Measurements from ENCODE around the gene EZH2. TPM values are rescaled to one million over a fixed set of nuclear protein-coding genes. Genes with fewer than 3 reads are reported as not detected.

Gene EZH2
- total RNA-seq, 4 donors from 2014 or later: 9.5 to 16.3 (median 11.3) TPM

DNA sequence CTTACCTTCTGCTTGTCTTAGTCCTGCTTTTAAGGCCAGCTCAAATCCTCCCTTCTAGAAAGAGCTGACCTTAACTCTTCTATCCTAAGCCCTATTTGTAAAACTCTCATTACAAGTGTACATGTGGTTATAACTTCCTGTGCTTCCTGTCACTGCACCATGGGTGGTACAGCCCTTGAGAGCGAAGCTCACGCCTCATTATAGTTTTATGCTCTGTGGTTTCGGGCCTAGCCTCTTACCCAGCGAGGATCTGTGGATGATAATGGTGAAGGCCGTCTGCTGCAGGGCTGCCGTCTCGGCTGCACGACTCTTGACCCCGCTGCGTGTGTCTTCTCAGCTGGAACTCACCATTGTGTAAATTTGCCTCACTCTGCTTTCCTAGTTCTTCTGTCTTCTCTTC lies 110.8 kb downstream of the EZH2 start:
- no peak for DNase-seq (ENCODE audit: low spot score in 2 of 2)
- intact Hi-C loops (cut with DNase I; ENCODE audit: low total_unique reads): no loop called here
- 75 to 82% methylated on average over 10 of the region's 10 CpGs for WGBS, 2 donors
- H3K4me3 ChIP-seq (ENCODE audit: low read depth, poor library complexity, severe bottlenecking): no peak overlapping the region
- TF ChIP-seq, protein P1, sequence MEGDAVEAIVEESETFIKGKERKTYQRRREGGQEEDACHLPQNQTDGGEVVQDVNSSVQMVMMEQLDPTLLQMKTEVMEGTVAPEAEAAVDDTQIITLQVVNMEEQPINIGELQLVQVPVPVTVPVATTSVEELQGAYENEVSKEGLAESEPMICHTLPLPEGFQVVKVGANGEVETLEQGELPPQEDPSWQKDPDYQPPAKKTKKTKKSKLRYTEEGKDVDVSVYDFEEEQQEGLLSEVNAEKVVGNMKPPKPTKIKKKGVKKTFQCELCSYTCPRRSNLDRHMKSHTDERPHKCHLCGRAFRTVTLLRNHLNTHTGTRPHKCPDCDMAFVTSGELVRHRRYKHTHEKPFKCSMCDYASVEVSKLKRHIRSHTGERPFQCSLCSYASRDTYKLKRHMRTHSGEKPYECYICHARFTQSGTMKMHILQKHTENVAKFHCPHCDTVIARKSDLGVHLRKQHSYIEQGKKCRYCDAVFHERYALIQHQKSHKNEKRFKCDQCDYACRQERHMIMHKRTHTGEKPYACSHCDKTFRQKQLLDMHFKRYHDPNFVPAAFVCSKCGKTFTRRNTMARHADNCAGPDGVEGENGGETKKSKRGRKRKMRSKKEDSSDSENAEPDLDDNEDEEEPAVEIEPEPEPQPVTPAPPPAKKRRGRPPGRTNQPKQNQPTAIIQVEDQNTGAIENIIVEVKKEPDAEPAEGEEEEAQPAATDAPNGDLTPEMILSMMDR (IDR thresholded peaks at IDR 0.05): no peak
- TF ChIP-seq POLR2A (IDR thresholded peaks at IDR 0.05): no peak

DNA sequence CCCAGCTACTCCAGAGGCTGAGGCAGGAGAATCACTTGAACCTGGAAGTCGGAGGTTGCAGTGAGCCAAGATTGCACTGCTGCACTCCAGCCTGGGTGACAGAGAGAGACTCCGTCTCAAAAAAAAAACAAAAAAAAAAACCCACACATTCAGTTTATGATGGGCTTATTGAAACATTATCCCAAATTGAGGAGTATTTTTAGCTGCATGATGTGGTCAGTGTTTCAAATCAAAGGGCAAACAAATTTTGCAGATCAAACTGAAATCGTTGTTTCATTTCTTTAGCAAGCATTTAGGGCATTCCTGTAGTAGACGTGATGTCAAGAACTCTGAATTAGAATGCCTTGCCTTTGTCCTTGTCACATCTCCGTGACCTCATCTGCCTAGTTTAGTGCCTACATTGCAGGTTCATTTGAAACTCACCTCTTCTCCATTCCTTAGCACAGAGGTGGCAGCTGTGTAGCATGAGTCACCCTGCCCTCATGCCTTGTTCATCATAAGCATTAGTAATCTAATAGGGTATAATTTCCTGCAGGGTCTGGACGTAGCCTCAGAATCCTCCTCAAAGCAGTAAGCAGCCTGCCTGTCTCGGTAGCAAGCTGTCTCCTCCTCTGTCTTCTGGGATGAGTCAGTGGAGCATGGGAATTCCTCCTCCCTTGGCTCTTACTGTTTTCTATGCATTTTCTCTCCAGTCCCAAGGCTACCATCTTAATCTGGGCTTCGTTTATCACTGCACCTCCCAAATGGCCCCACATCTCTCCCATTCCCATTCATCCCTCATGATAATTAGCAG lies 111.6 kb downstream of the EZH2 start:
- H3K4me3 ChIP-seq (ENCODE audit: low read depth, poor library complexity, severe bottlenecking): no peak overlapping the region
- no peak for TF ChIP-seq POLR2A (IDR thresholded peaks at IDR 0.05)
- TF ChIP-seq, protein P1 (IDR thresholded peaks at IDR 0.05): no peak
- DNase-seq (ENCODE audit: low spot score in 2 of 2): no peak
- 86 to 90% methylated on average over 8 of the region's 8 CpGs for WGBS, 2 donors
- intact Hi-C loops (cut with DNase I; ENCODE audit: low total_unique reads): no loop called here

DNA sequence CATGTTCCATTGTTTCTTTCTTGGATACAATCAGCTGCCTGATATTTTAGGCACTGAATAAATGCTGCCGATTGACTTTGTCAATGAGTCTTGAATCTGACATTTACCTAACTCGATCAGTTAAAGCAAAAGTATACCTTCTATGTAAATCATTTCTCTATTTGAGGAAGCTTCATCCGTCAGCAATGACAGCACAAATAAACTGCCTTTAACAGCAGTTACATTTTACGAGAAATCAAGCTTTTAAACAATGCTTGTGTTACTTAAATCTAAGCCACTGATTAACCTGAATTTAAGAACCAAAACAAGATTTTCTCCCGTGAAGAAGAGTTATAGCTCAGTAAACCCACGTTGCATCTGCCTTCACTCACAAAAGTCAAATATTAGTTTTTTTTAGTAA lies 114.1 kb downstream of the EZH2 start:
- 91% methylated on average over 6 of the region's 6 CpGs for WGBS, 2 donors
- intact Hi-C loops (cut with DNase I; ENCODE audit: low total_unique reads): no loop called here
- H3K4me3 ChIP-seq (ENCODE audit: low read depth, poor library complexity, severe bottlenecking): no peak overlapping the region
- DNase-seq (ENCODE audit: low spot score in 2 of 2): no peak
- no peak for TF ChIP-seq POLR2A (IDR thresholded peaks at IDR 0.05)
- TF ChIP-seq, protein P1 (IDR thresholded peaks at IDR 0.05): no peak

DNA sequence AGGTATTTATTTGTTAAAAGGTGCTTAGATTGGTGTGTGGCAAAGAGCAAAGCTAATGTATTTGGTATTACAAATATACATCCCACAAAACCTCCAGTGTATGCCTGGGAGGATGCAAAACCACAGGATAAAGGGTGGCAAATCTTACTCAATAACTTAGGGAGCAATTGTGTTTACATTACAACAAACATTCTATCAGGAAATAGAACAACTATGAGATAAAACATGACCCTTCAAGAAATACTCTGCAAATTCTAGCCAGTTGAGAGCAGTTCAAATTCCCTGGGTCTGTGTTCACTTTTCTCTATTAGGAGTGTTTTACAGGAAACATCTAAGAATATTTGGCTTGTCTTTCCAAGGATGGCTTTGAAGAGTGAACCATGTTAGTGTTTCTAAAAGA lies 120.5 kb downstream of the EZH2 start:
- intact Hi-C loops (cut with DNase I; ENCODE audit: low total_unique reads): no loop called here
- DNase-seq (ENCODE audit: low spot score in 2 of 2): no peak
- TF ChIP-seq, protein P1 (IDR thresholded peaks at IDR 0.05): no peak
- TF ChIP-seq POLR2A (IDR thresholded peaks at IDR 0.05): no peak
- no peak overlapping the region for H3K4me3 ChIP-seq (ENCODE audit: low read depth, poor library complexity, severe bottlenecking)

DNA sequence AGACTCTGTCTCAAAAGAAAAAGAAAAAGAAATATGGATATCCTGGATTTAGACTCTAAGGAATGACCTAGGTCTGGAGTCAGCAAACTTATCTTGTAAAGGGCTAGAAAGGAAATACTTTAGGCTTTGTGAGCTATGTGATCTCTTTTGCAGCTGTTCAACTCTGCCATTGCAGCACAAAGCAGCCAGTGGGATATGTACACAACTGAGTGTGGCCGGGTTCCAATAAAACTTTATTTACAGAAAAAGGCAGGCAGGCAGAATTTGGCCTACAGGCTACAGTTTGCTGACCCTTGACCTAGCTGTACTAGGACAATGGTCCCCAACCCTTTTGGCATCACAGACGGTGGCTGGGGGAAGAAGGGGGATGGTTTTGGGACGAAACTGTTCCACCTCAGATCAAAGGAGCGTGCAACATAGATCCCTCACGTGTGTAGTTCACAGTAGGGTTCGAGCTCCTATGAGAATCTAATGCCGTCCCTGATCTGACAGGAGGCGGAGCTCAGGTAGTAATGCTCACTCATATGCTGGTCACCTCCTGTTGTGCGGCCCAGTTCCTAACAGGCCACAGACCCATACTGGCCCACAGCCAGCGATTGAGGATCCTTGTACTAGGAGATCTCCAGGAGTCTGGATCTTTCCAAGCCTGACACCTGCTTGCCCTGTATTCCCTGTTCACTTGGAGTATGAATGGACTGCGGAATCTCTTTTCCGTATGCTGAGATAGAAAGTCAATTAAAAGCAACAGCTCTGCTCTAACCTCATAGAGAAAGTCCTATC lies 122.4 kb downstream of the EZH2 start:
- no peak for DNase-seq (ENCODE audit: low spot score in 2 of 2)
- TF ChIP-seq, protein P1 (IDR thresholded peaks at IDR 0.05): no peak
- 97% methylated on average over 12 of the region's 12 CpGs for WGBS, 2 donors
- no peak overlapping the region for H3K4me3 ChIP-seq (ENCODE audit: low read depth, poor library complexity, severe bottlenecking)
- intact Hi-C loops (cut with DNase I; ENCODE audit: low total_unique reads): no loop called here

Other genes with a start within 250 kb of the EZH2 start
- gene CUL1, start 185.4 kb downstream of the EZH2 start, total RNA-seq: 10 to 100 TPM; 49.6 to 56.5 (median 52.6) TPM
- 10 to 100 TPM; 35.9 to 55.9 (median 47.9) TPM for gene PDIA4, start 144.2 kb upstream of the EZH2 start, total RNA-seq
- gene ZNF786, start 206.4 kb upstream of the EZH2 start, total RNA-seq: 10 to 100 TPM in 3 of 4 donors, 1 to 10 TPM in 1; 8.3 to 19.1 (median 16.3) TPM
- 1 to 10 TPM; 4.8 to 5.8 (median 5.4) TPM for gene ZNF425, start 242.0 kb upstream of the EZH2 start, total RNA-seq